Measurements from ENCODE around the gene NGF. TPM values are rescaled to one million over a fixed set of nuclear protein-coding genes. Genes with fewer than 3 reads are reported as not detected.
"Not testable (repeated sequence)": the region's sequence is repeated elsewhere in the genome, so short reads cannot be mapped to it uniquely, and the experiment has no call there.

NGF gene
- total RNA-seq, 6 donors from 2014 or later: 0.46 to 3.0 (median 1.6) TPM; not detected in 2

- Histone ChIP-seq H3K9me3 (no peaks in the 10 kb centered on the region), H3K27ac (no peak overlapping the region), H3K36me3 (no peaks in the 10 kb centered on the region), H3K4me3 (no peak overlapping the region), H3K27me3 (no peaks in the 10 kb centered on the region), H3K4me1 (peaks cover 0 to 15% (median 9%) of the 10 kb centered on the region in 4 donors)
- ATAC-seq (ENCODE audit: low FRiP score in 2 of 2) (no peak), DNase-seq (no peak)
- TF ChIP-seq CTCF (IDR thresholded peaks at IDR 0.05) (no peak), POLR2AphosphoS5 (IDR thresholded peaks at IDR 0.05) (no peak), EP300 (IDR thresholded peaks at IDR 0.05) (no peak), POLR2A (IDR thresholded peaks at IDR 0.05) (no peak)
- WGBS, 2 donors: 94 to 100% methylated on average over 2 of the region's 2 CpGs
Observed at GRCh38 chr1:115310581-115311473, 27.2 kb downstream of the NGF start.

DNA sequence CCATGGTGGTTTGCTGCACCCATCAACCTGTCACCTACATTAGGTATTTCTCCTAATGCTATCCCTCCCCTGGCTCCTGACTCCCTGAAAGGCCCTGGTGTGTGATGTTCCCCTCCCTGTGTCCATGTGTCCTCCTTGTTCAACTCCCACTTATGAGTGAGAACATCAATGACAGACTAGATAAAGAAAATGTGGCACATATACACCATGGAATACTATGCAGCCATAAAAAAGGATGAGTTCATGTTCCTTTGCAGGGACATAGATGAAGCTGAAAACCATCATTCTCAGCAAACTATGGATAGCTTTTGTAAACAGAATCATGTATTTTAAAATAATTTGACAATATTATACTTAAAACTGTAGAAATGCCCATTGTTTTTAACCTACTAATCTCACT lies 28.5 kb downstream of the NGF start:
- not testable (repeated sequence) for H3K27me3 ChIP-seq; ATAC-seq (ENCODE audit: low FRiP score in 2 of 2); H3K4me1 ChIP-seq; H3K4me3 ChIP-seq; DNase-seq; H3K9me3 ChIP-seq; H3K36me3 ChIP-seq; H3K27ac ChIP-seq

GRCh38 chr1:115308969-115309368 lies 29.1 kb downstream of the NGF start:
- Histone ChIP-seq H3K27ac (no peak overlapping the region), H3K27me3 (no peaks in the 10 kb centered on the region), H3K4me3 (no peak overlapping the region), H3K9me3 (no peaks in the 10 kb centered on the region), H3K4me1 (peaks cover 0 to 2% (median 1%) of the 10 kb centered on the region in 4 donors), H3K36me3 (no peaks in the 10 kb centered on the region)
- ATAC-seq (ENCODE audit: low FRiP score in 2 of 2) (no peak), DNase-seq (no peak)
- TF ChIP-seq POLR2AphosphoS5 (IDR thresholded peaks at IDR 0.05) (no peak), CTCF (IDR thresholded peaks at IDR 0.05) (no peak), POLR2A (IDR thresholded peaks at IDR 0.05) (no peak), EP300 (IDR thresholded peaks at IDR 0.05) (no peak)
- 88 to 89% methylated on average over 1 of the region's 1 CpG for WGBS, 2 donors

- Histone ChIP-seq H3K27me3 (no peaks in the 10 kb centered on the region), H3K9me3 (no peaks in the 10 kb centered on the region), H3K4me1 (no peaks in the 10 kb centered on the region), H3K4me3 (no peak overlapping the region), H3K36me3 (no peaks in the 10 kb centered on the region), H3K27ac (no peak overlapping the region)
- no peak for TF ChIP-seq POLR2A (IDR thresholded peaks at IDR 0.05)
- TF ChIP-seq EP300 (IDR thresholded peaks at IDR 0.05): no peak
- no peak for TF ChIP-seq POLR2AphosphoS5 (IDR thresholded peaks at IDR 0.05)
- TF ChIP-seq CTCF (IDR thresholded peaks at IDR 0.05): no peak
- DNase-seq: no peak
- peak in 1 of 2 donors; percentile 87 for ATAC-seq (ENCODE audit: low FRiP score in 2 of 2)
Observed at GRCh38 chr1:115307661-115308060, 30.4 kb downstream of the NGF start.

DNA sequence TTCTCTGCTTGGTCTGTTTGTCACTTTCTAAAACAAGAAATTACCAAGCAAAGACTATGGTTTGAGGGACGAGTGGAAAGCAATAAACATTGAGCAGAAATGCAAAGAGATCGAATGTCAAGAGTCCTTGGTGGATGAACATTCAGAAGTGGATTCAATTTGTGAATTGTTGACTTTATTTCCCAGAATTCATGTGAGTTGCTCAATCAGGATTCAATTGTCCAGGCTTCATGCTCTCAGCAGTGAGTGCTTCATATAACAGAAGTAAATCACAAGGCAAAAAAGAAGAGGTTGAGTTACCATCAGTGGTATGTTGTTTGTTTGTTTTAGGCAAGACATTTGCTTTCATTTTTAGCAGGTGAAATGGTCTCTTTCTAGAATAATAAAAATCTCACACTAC lies 31.9 kb downstream of the NGF start:
- Histone ChIP-seq H3K4me1 (no peaks in the 10 kb centered on the region), H3K27me3 (no peaks in the 10 kb centered on the region), H3K36me3 (no peaks in the 10 kb centered on the region), H3K4me3 (no peak overlapping the region), H3K27ac (no peak overlapping the region), H3K9me3 (no peaks in the 10 kb centered on the region)
- 52 to 55% methylated on average over 2 of the region's 2 CpGs for WGBS, 2 donors
- TF ChIP-seq CTCF (IDR thresholded peaks at IDR 0.05) (no peak), EP300 (IDR thresholded peaks at IDR 0.05) (no peak), POLR2AphosphoS5 (IDR thresholded peaks at IDR 0.05) (no peak), POLR2A (IDR thresholded peaks at IDR 0.05) (no peak)
- ATAC-seq (ENCODE audit: low FRiP score in 2 of 2) (no peak), DNase-seq (no peak)
